DND-41 (cell line): ENCODE data around the gene RTN4IP1.

Experiments
- CTCF ChIP-seq: IDR thresholded peaks from 2 replicates; pipeline ENCODE4 v1.5.1; 2012; ENCODE audit warnings: borderline replicate concordance, low read length, moderate library complexity, mild to moderate bottlenecking; ENCODE audit not compliant: poor library complexity, severe bottlenecking; ENCODE audit errors: extremely low read depth
- EZH2 ChIP-seq: IDR thresholded peaks from 3 replicates; pipeline ENCODE4 v1.6.1; 2012; ENCODE audit warnings: borderline replicate concordance, low read depth, mild to moderate bottlenecking, moderate library complexity, low read length, inconsistent platforms; ENCODE audit not compliant: severe bottlenecking

GRCh38 chr6:106539936-106540335 lies 89.4 kb downstream of the RTN4IP1 start:
- no peak for TF ChIP-seq CTCF
- no peak for TF ChIP-seq EZH2
